Renal cortex interstitium (tissue), 15 donors: Measurements from ENCODE around the gene ASB11. TPM values are rescaled to one million over a fixed set of nuclear protein-coding genes. Genes with fewer than 3 reads are reported as not detected.

Experiments used
- DNase-seq, 11 donors: peaks; one replicate each; pipeline ENCODE4 v3.0.0-alpha.2; 2013; ENCODE audit warnings: low read depth in 9 of 11, low spot score in 4 of 11; ENCODE audit errors: extremely low read depth in 1 of 11
- long read RNA-seq, 16 experiments: transcript quantifications; one replicate each; lab custom pipeline, GENCODE V29; 2026
- polyA plus RNA-seq, 3 donors: library from polyadenylated mRNA; unstranded; fragments of 120-200 nt; gene quantifications; one replicate each; pipeline ENCODE4 v1.2.1, GENCODE V29; 2013; ENCODE audit not compliant: insufficient read length in 3 of 3

Gene ASB11
- under 1 TPM; 0.06 to 0.15 (median 0.06) TPM for polyA plus RNA-seq
- long read RNA-seq, donor 1: 0 reads
- long read RNA-seq, donor 2: 0 reads
- long read RNA-seq, donor 3: 0 reads
- long read RNA-seq, donor 4: 0 reads
- long read RNA-seq, donor 5: 0 reads
- long read RNA-seq, donor 6: 0 reads
- long read RNA-seq, donor 7: 0 reads
- long read RNA-seq, donor 8: 0 reads
- long read RNA-seq, donor 9: 0 reads
- long read RNA-seq, donor 10: 0 reads
- long read RNA-seq, donor 11: 0 reads
- long read RNA-seq, donor 12: 0 reads
- long read RNA-seq, donor 13: 0 reads
- long read RNA-seq, donor 14: 0 reads
- long read RNA-seq, donor 15: 0 reads
- long read RNA-seq, donor 16: 0 reads

- DNase-seq: no peak
Observed at GRCh38 chrX:15315509-15315908, at the start of gene ASB11. ASB11 (minus strand) TSS chrX:15315640; CDS start chrX:15315605, 35 bp downstream.

DNA sequence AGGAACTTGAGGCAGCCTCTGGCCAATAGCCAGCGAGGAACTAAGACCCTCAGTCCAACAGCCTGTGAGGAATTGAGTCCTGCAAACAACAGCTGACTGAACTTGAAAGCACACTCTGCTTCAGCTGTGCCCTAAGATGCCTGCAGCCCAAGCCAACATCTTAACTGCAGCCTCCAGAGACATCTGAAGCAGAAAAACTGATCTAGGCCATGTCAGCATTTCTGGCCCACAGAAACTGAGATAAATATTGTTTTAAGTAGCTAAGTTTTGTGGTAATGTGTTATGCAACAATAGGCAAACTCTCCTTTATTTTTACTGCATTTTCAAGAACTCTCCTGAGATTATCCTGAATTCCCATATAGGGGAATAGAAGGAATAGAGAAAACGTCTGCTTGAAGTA is 44.3 kb upstream of the ASB11 start:
- DNase-seq: no peak

DNA sequence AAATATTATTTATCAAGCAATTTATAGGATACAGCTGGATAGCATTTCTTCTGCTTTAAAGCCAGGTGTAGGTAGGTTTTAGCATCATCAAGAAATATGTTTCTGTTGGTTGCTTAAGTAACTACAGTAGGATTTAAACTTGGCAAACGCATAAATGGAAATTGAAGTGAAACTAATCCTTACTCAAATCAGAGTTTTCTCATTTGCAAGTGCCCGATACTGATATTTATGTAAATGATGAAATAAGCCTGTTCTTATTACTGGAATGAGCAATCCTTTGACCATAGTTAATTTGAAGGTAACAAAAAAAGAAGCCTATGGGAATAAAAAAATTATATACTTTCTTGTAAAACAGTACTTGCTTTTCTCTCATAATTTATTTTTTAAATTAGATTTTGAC is 43.1 kb upstream of the ASB11 start:
- DNase-seq: no peak

DNA sequence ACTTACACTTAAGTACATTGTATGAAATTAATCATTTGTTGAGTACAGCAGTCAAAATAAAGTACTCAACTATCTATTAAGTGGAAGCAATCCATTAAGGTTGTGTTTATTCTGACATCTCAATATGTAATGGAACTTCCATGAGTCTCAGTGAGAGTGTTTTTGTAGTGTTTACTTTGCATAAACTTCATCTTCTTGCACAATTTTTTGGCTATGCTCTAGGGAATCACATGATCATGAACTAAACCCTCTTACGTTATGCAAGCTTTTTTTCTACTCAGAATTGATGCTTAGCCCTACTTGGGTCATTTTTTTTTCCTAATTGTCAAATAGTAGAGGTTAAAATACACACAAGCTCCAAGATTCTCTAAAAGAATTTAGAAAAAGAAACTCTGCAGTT is 41.0 kb upstream of the ASB11 start:
- DNase-seq: no peak

- no peak for DNase-seq
Observed at GRCh38 chrX:15350329-15350996, 35.0 kb upstream of the ASB11 start.

GRCh38 chrX:15349046-15349445 is 33.6 kb upstream of the ASB11 start:
- peak in 9 of 11 donors; percentile 12 to 66 (median 41) for DNase-seq

- no peak for DNase-seq
Observed at GRCh38 chrX:15345976-15346375, 30.5 kb upstream of the ASB11 start.

GRCh38 chrX:15344106-15344505 is 28.7 kb upstream of the ASB11 start:
- no peak for DNase-seq

- DNase-seq: no peak
Observed at GRCh38 chrX:15343075-15343476, 27.6 kb upstream of the ASB11 start.

- no peak for DNase-seq
Observed at GRCh38 chrX:15340867-15341266, 25.4 kb upstream of the ASB11 start.

DNA sequence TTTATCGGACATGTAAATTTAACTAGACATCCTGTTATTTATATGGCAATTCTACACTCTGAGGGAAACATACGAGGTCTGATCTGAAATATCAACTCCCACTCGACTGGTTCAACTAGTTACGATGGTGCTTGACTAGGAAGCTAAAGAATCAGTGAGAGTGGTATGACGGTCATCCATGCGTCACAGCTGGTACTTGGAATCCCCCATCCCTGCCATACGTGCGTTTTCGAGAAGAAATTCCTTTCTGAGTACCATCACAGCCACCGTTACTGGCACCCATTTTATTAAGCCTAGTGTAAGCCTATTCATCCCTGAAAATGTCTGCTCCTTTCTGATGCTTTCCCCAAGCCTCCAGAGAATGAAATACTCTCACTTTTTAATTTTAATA is 20.6 kb upstream of the ASB11 start:
- peak in 9 of 11 donors; percentile 12 to 52 (median 35) for DNase-seq

DNA sequence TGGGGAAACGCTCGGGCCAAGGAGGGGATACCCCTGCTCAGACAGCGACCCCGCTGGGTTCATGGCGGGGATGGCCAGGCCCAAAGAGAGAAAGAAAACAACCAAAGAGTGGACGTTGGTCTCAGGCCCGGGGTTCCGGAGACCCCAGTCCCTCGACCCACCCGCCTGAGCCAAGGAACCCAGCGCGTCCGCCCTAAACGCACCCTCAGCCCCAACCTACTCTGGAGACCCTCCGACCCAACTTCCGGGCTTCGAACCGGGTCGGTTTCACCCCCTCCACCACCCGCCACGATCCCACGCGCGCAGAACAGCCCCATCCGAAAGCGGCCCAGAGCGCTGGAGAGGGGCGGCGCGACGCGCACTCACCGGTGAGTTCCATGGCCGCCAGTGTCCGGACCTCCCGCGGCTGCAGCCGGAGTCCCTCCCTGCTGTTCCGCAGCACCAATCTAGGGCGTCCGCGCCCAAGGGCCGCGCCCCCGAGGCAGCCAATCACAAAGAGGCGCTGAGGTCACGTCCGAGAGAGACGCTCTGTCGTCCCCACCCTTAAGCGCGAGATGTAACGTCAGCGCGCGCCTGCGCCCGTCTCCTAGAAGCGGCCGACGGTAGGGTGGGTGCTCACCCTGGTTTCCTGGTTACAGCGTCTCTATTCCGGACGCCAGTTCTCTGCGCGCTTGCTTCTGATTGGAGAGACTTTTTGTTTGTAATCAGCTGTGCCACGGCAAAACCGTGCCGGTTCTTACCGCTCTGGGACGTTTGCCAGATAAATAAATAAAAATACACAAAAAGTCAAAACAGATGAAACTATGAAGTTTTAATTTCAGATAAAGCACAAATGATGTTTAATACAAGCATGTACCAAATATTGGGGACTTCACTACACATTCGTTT is 19.9 kb upstream of the ASB11 start, which contains the start of gene PIGA:
PIGA (minus strand) TSS at position 389 of the 888 bp plus-strand sequence. CDS start 3,593 bp downstream, outside the sequence.
- DNase-seq: peak; percentile 75 to 95 (median 89)

GRCh38 chrX:15334561-15334960 is 19.1 kb upstream of the ASB11 start:
- no peak for DNase-seq

- DNase-seq: no peak
Observed at GRCh38 chrX:15328821-15329220, 13.4 kb upstream of the ASB11 start.

DNA sequence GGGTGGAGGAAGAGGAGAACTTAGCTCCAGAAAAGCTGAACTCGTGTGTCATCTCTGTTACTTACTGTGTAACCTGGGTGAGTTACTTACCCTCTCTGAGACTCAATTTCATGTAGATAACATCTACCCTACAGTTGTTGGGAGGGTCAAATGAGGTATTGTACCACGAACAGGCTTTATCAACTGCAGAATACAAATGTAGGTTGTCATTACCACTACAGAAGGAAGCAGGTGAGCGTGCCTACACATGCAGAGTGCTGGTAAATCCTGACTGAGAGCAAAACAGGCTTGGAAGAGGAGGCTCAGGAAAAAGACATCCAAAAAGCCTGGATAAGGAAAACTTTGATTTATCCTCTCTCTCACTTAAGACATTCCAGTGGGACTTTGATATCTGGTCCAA is 12.7 kb upstream of the ASB11 start:
- no peak for DNase-seq

- DNase-seq: no peak
Observed at GRCh38 chrX:15322472-15322871, 7.0 kb upstream of the ASB11 start.

GRCh38 chrX:15322072-15322471 is 6.6 kb upstream of the ASB11 start:
- no peak for DNase-seq

GRCh38 chrX:15321447-15321846 is 6.0 kb upstream of the ASB11 start:
- DNase-seq: no peak

DNA sequence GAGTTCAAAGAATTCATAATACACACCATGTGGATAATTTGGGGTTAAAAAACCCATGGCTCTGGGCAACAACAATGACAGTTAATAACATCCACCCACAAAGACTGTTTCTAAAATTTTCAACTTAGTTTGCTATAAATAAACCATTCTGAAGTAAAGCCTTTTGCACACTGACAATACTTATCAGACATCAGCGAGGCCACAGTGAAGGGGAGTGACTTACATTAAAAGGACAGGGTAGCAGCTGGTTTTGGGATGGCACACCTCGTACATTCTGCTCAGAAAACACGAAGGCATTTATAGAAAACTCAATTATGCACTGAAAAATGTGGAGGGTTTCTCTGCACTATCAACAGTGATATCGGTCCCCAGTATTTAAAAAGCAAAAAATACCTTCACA is 4.9 kb upstream of the ASB11 start:
- DNase-seq: no peak

GRCh38 chrX:15319075-15319474 is 3.6 kb upstream of the ASB11 start:
- no peak for DNase-seq
